GM18861 (cell line): ENCODE results near the gene PMM1.
"Not testable (repeated sequence)": the region's sequence is repeated elsewhere in the genome, so short reads cannot be mapped to it uniquely, and the experiment has no call there.

Experiments
- ATAC-seq: cut with Tn5 transposase; IDR thresholded peaks from one replicate; pipeline ENCODE4 v1.9.1; 2021; ENCODE audit not compliant: unreplicated experiment

The PMM1 gene

GRCh38 chr22:41589391-41590241 lies at the start of gene PMM1:
PMM1 (minus strand) TSS chr22:41589840; CDS start chr22:41589805, 35 bp downstream.
- ATAC-seq: peak; percentile 82

- no peak for ATAC-seq
Measured at GRCh38 chr22:41638748-41639147, 49.1 kb upstream of the PMM1 start.

GRCh38 chr22:41638124-41638523 lies 48.5 kb upstream of the PMM1 start:
- no peak for ATAC-seq

- not testable (repeated sequence) for ATAC-seq
Measured at GRCh38 chr22:41637623-41638022, 48.0 kb upstream of the PMM1 start.

- no peak for ATAC-seq
Measured at GRCh38 chr22:41636467-41636866, 46.8 kb upstream of the PMM1 start.

- ATAC-seq: not testable (repeated sequence)
Measured at GRCh38 chr22:41634610-41635009, 45.0 kb upstream of the PMM1 start.

- not testable (repeated sequence) for ATAC-seq
Measured at GRCh38 chr22:41631615-41632014, 42.0 kb upstream of the PMM1 start.

- not testable (repeated sequence) for ATAC-seq
Measured at GRCh38 chr22:41631115-41631514, 41.5 kb upstream of the PMM1 start.

GRCh38 chr22:41625577-41625976 lies 35.9 kb upstream of the PMM1 start:
- ATAC-seq: no peak

- ATAC-seq: no peak
Measured at GRCh38 chr22:41621911-41622179, 32.2 kb upstream of the PMM1 start.

GRCh38 chr22:41621099-41621910 lies 31.7 kb upstream of the PMM1 start, which contains the start of gene XRCC6:
XRCC6 (plus strand) TSS chr22:41621295; CDS start chr22:41622005, 710 bp downstream.
- peak; percentile 65 for ATAC-seq

GRCh38 chr22:41620589-41621098 lies 31.0 kb upstream of the PMM1 start, which contains the start of gene DESI1:
DESI1 (minus strand) TSS chr22:41621043; CDS start chr22:41620839, 204 bp downstream.
- no peak for ATAC-seq

- ATAC-seq: peak; percentile 0
Measured at GRCh38 chr22:41619979-41620588, 30.4 kb upstream of the PMM1 start.

GRCh38 chr22:41613456-41613855 lies 23.8 kb upstream of the PMM1 start:
- ATAC-seq: no peak

- no peak for ATAC-seq
Measured at GRCh38 chr22:41612603-41613306, 23.1 kb upstream of the PMM1 start.

GRCh38 chr22:41608386-41608785 lies 18.7 kb upstream of the PMM1 start:
- ATAC-seq: no peak

GRCh38 chr22:41603873-41604332 lies 14.3 kb upstream of the PMM1 start:
- peak; percentile 82 for ATAC-seq

GRCh38 chr22:41600976-41601375 lies 11.3 kb upstream of the PMM1 start:
- no peak for ATAC-seq

- ATAC-seq: no peak
Measured at GRCh38 chr22:41598891-41599635, 9.4 kb upstream of the PMM1 start.

- ATAC-seq: no peak
Measured at GRCh38 chr22:41598081-41598480, 8.4 kb upstream of the PMM1 start.
